Progenitor cell of endocrine pancreas (in vitro differentiated cells): ENCODE results near the gene ZNF160. TPM values are rescaled to one million over a fixed set of nuclear protein-coding genes. Genes with fewer than 3 reads are reported as not detected.
"Not testable (repeated sequence)": the region's sequence is repeated elsewhere in the genome, so short reads cannot be mapped to it uniquely, and the experiment has no call there.

Experiments
- DNase-seq: peaks from one replicate; pipeline ENCODE4 v3.0.0; 2021; ENCODE audit warnings: low spot score; ENCODE audit not compliant: unreplicated experiment
- H3K27ac Mint-ChIP-seq: 2 replicates; pipeline ENCODE4 v1.8.0; 2021; ENCODE audit warnings: mild to moderate bottlenecking, moderate library complexity, mixed read lengths
- H3K27me3 Mint-ChIP-seq: 2 replicates; pipeline ENCODE4 v1.8.0; 2021; ENCODE audit warnings: mixed read lengths
- H3K36me3 Mint-ChIP-seq: 2 replicates; pipeline ENCODE4 v1.8.0; 2022; ENCODE audit warnings: mixed read lengths; ENCODE audit not compliant: insufficient read depth
- H3K4me1 Mint-ChIP-seq: 2 replicates; pipeline ENCODE4 v1.8.0; 2021; ENCODE audit warnings: low read depth, mixed read lengths
- H3K4me3 Mint-ChIP-seq: 2 replicates; pipeline ENCODE4 v1.8.0; 2021; ENCODE audit warnings: low read depth, mild to moderate bottlenecking, moderate library complexity, mixed read lengths
- H3K9me3 Mint-ChIP-seq: 2 replicates; pipeline ENCODE4 v1.8.0; 2021; ENCODE audit warnings: low read depth, mixed read lengths
- CTCF ChIP-seq: fragments of 200-600 bp; sonication (generic); IDR thresholded peaks from one replicate; pipeline ENCODE4 v1.5.0; 2021; ENCODE audit warnings: antibody characterized with exemption, mild to moderate bottlenecking; ENCODE audit not compliant: unreplicated experiment
- total RNA-seq: library from RNA; stranded (reverse); gene quantifications from 2 replicates; pipeline ENCODE4 v1.2.1, GENCODE V29; 2021

ZNF160 gene
- total RNA-seq, 1 donor from 2014 or later, result 51.0 TPM

GRCh38 chr19:53045536-53045935 lies 57.7 kb downstream of the ZNF160 start:
- Mint-ChIP-seq H3K27me3 (no peaks in the 10 kb centered on the region), H3K36me3 (no peaks in the 10 kb centered on the region), H3K4me1 (peaks cover 1% of the 10 kb centered on the region), H3K9me3 (peaks cover 3% of the 10 kb centered on the region), H3K4me3 (no peak overlapping the region), H3K27ac (no peak overlapping the region)
- TF ChIP-seq CTCF, result no peak
- DNase-seq, result no peak

GRCh38 chr19:53041366-53041765 lies 61.9 kb downstream of the ZNF160 start:
- H3K4me1 Mint-ChIP-seq, result peaks cover 6% of the 10 kb centered on the region
- H3K27ac Mint-ChIP-seq, result no peak overlapping the region
- TF ChIP-seq CTCF, result no peak
- DNase-seq, result no peak
- H3K27me3 Mint-ChIP-seq, result no peaks in the 10 kb centered on the region
- no peaks in the 10 kb centered on the region for H3K9me3 Mint-ChIP-seq
- H3K4me3 Mint-ChIP-seq, result no peak overlapping the region
- H3K36me3 Mint-ChIP-seq, result no peaks in the 10 kb centered on the region

GRCh38 chr19:53037101-53038097 lies 65.8 kb downstream of the ZNF160 start:
- H3K4me1 Mint-ChIP-seq, result peaks cover 4% of the 10 kb centered on the region
- H3K27ac Mint-ChIP-seq, result peak overlapping the region; percentile 81
- peak; percentile 37 for DNase-seq
- no peak for TF ChIP-seq CTCF
- H3K9me3 Mint-ChIP-seq, result no peaks in the 10 kb centered on the region
- H3K36me3 Mint-ChIP-seq, result peaks cover 2% of the 10 kb centered on the region
- peak overlapping the region; percentile 89 for H3K4me3 Mint-ChIP-seq
- H3K27me3 Mint-ChIP-seq, result no peaks in the 10 kb centered on the region

- H3K9me3 Mint-ChIP-seq, result no peaks in the 10 kb centered on the region
- no peak for TF ChIP-seq CTCF
- no peaks in the 10 kb centered on the region for H3K27me3 Mint-ChIP-seq
- DNase-seq, result no peak
- peaks cover 4% of the 10 kb centered on the region for H3K4me1 Mint-ChIP-seq
- H3K36me3 Mint-ChIP-seq, result peaks cover 2% of the 10 kb centered on the region
- no peak overlapping the region for H3K27ac Mint-ChIP-seq
- H3K4me3 Mint-ChIP-seq, result no peak overlapping the region
These were observed 68.1 kb downstream of the ZNF160 start for GRCh38 chr19:53034948-53035675.

GRCh38 chr19:53034054-53034453 lies 69.2 kb downstream of the ZNF160 start:
- H3K36me3 Mint-ChIP-seq, result peaks cover 2% of the 10 kb centered on the region
- no peak for DNase-seq
- H3K4me1 Mint-ChIP-seq, result peaks cover 4% of the 10 kb centered on the region
- H3K27me3 Mint-ChIP-seq, result no peaks in the 10 kb centered on the region
- TF ChIP-seq CTCF, result no peak
- H3K4me3 Mint-ChIP-seq, result no peak overlapping the region
- no peaks in the 10 kb centered on the region for H3K9me3 Mint-ChIP-seq
- no peak overlapping the region for H3K27ac Mint-ChIP-seq

- not testable (repeated sequence) for H3K36me3 Mint-ChIP-seq, H3K9me3 Mint-ChIP-seq, H3K27me3 Mint-ChIP-seq, H3K27ac Mint-ChIP-seq, H3K4me3 Mint-ChIP-seq, DNase-seq
- H3K4me1 Mint-ChIP-seq, result peaks cover 16% of the 10 kb centered on the region
These were observed 74.9 kb downstream of the ZNF160 start for GRCh38 chr19:53028306-53028705.
